ENCODE measurements around the gene FARS2.

Gene FARS2

GRCh38 chr6:5637714-5638113, 376.4 kb downstream of the FARS2 start:
- no peak for DNase-seq (ENCODE audit: low read depth)
- H3K4me3 ChIP-seq (ENCODE audit: low read depth, low read length), result no peak overlapping the region
- no peak for TF ChIP-seq CTCF (IDR thresholded peaks at IDR 0.05; ENCODE audit: low read depth, low read length, missing control alignments)

- no peak for TF ChIP-seq CTCF (IDR thresholded peaks at IDR 0.05; ENCODE audit: low read depth, low read length, missing control alignments)
Measured at GRCh38 chr6:5638666-5639065, 377.4 kb downstream of the FARS2 start.

GRCh38 chr6:5639193-5639592, 377.9 kb downstream of the FARS2 start:
- H3K4me3 ChIP-seq (ENCODE audit: low read depth, low read length), result no peak overlapping the region
- TF ChIP-seq CTCF (IDR thresholded peaks at IDR 0.05; ENCODE audit: low read depth, low read length, missing control alignments), result no peak
- no peak for DNase-seq (ENCODE audit: low read depth)

More at GRCh38 chr6:5638666-5639065, 377.4 kb downstream of the FARS2 start:
- no peak for DNase-seq (ENCODE audit: low read depth)
- H3K4me3 ChIP-seq (ENCODE audit: low read depth, low read length), result no peak overlapping the region

GRCh38 chr6:5640614-5641013, 379.3 kb downstream of the FARS2 start:
- no peak for DNase-seq (ENCODE audit: low read depth)
- TF ChIP-seq CTCF (IDR thresholded peaks at IDR 0.05; ENCODE audit: low read depth, low read length, missing control alignments), result no peak
- no peak overlapping the region for H3K4me3 ChIP-seq (ENCODE audit: low read depth, low read length)

GRCh38 chr6:5644523-5645185, 383.3 kb downstream of the FARS2 start:
- no peak for DNase-seq (ENCODE audit: low read depth)
- no peak for TF ChIP-seq CTCF (IDR thresholded peaks at IDR 0.05; ENCODE audit: low read depth, low read length, missing control alignments)
- H3K4me3 ChIP-seq (ENCODE audit: low read depth, low read length), result no peak overlapping the region

GRCh38 chr6:5645328-5646290, 384.3 kb downstream of the FARS2 start:
- H3K4me3 ChIP-seq (ENCODE audit: low read depth, low read length), result no peak overlapping the region
- DNase-seq (ENCODE audit: low read depth), result no peak
- TF ChIP-seq CTCF (IDR thresholded peaks at IDR 0.05; ENCODE audit: low read depth, low read length, missing control alignments), result no peak

Measured in GM12864 (cell line).